Mucosa of descending colon (tissue), 3 donors: ENCODE results near the gene SUCLG2. TPM values are rescaled to one million over a fixed set of nuclear protein-coding genes. Genes with fewer than 3 reads are reported as not detected.
A peak's percentile ranks its signal among the peaks of the same experiment; 100 is the strongest.

Source experiments
- ATAC-seq: fragments of 200-7000 bp; cut with Tn5 transposase; one replicate; pipeline ENCODE4 v1.9.1; 2020; ENCODE audit warnings: mild to moderate bottlenecking, moderate library complexity
- DNase-seq, 3 donors: peaks; one replicate each; pipeline ENCODE4 v3.0.0-alpha.2; 2020
- H3K36me3 ChIP-seq: fragments of 200-600 bp; one replicate; pipeline ENCODE4 v1.8.0; 2021; ENCODE audit warnings: low read depth, mild to moderate bottlenecking
- H3K4me1 ChIP-seq: fragments of 200-600 bp; one replicate; pipeline ENCODE4 v1.8.0; 2021; ENCODE audit warnings: low read depth, mild to moderate bottlenecking
- H3K4me3 ChIP-seq: fragments of 200-600 bp; one replicate; pipeline ENCODE4 v1.8.0; 2021; ENCODE audit warnings: mild to moderate bottlenecking
- H3K9me3 ChIP-seq: fragments of 200-600 bp; one replicate; pipeline ENCODE4 v1.8.0; 2021; ENCODE audit warnings: mild to moderate bottlenecking
- intact Hi-C, 2 donors: fragments of 100-400 bp; cut with DNase I in 1 of 2; cut with micrococcal nuclease in 1 of 2; formaldehyde crosslinking; loops; one replicate each; pipeline versions ENCODE4 v1.11.0 to v1.11.1; 2022; cut with DNase I, micrococcal nuclease
- total RNA-seq, 3 donors: library from RNA; stranded (reverse); fragmentation: NEBNext Ultra II Directional in 2 of 3; extraction: Animal tissue kit (Norgen Biotek cat#: 25700) in 2 of 3; gene quantifications; one replicate each; pipeline versions ENCODE4 v1.2.1 to v1.2.4, GENCODE V29; 2021 to 2023
- TF ChIP-seq, protein P1 (sequence below): fragments of 200-600 bp; IDR thresholded peaks from one replicate; pipeline ENCODE4 v1.8.0; 2022; ENCODE audit warnings: antibody characterized with exemption, mild to moderate bottlenecking
- donor health status: DM: no; HTN: no; CAD: no; lungs with moderate emphysema.
- donor health status: DM: no; HTN: no; CAD: no.
- donor health status: DM: no; HTN: yes; CAD: no.

SUCLG2 gene
- total RNA-seq, 3 donors from 2014 or later, result 136 to 238 (median 153) TPM

DNA sequence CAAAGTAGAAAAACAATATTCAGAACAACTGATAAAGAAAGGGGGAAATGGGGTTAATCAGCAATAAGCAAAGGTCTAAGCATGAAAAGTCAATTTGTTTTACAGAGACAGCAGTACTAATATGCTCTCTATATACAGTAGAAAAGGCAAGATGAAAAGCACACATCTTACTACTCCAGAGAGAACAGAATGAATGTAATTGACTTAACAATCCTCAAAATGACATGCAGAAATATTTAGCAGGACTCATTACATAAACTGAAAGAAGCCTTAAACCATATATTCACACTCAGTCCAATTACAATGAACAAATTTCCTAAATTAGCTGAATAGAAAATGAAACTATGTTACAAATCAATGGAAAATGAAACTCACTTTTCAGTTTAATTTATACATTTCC lies 319.8 kb downstream of the SUCLG2 start:
- Histone ChIP-seq H3K4me3 (no peak overlapping the region), H3K36me3 (no peaks in the 10 kb centered on the region), H3K4me1 (no peaks in the 10 kb centered on the region), H3K9me3 (peaks cover 5% of the 10 kb centered on the region)
- intact Hi-C loops, result no loop called here
- ATAC-seq, result no peak
- DNase-seq, result no peak
- TF ChIP-seq, protein P1, sequence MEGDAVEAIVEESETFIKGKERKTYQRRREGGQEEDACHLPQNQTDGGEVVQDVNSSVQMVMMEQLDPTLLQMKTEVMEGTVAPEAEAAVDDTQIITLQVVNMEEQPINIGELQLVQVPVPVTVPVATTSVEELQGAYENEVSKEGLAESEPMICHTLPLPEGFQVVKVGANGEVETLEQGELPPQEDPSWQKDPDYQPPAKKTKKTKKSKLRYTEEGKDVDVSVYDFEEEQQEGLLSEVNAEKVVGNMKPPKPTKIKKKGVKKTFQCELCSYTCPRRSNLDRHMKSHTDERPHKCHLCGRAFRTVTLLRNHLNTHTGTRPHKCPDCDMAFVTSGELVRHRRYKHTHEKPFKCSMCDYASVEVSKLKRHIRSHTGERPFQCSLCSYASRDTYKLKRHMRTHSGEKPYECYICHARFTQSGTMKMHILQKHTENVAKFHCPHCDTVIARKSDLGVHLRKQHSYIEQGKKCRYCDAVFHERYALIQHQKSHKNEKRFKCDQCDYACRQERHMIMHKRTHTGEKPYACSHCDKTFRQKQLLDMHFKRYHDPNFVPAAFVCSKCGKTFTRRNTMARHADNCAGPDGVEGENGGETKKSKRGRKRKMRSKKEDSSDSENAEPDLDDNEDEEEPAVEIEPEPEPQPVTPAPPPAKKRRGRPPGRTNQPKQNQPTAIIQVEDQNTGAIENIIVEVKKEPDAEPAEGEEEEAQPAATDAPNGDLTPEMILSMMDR, result no peak

DNA sequence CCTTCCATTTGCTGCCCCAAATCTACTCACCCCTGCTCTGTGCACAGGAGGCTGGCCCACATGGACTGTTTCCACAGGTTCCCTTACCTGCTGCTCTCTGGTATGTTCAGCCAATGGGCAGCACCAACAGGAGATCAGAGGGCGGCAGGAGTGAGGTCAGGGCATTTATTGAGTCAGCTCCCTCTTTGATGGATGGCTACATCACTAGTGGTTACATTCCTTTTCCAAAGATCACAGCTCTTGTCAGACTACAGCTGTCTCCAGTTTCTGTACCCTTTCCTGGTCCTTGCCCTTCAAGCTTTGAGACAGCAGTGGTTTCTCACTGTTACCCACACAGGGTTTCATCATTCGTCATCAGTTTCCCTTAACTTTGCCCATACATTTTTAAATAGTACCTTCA lies 325.1 kb downstream of the SUCLG2 start:
- intact Hi-C loops, result no loop called here
- TF ChIP-seq, protein P1, result no peak
- Histone ChIP-seq H3K4me1 (no peaks in the 10 kb centered on the region), H3K36me3 (no peaks in the 10 kb centered on the region), H3K9me3 (no peaks in the 10 kb centered on the region), H3K4me3 (no peak overlapping the region)
- ATAC-seq, result no peak
- DNase-seq, result no peak

DNA sequence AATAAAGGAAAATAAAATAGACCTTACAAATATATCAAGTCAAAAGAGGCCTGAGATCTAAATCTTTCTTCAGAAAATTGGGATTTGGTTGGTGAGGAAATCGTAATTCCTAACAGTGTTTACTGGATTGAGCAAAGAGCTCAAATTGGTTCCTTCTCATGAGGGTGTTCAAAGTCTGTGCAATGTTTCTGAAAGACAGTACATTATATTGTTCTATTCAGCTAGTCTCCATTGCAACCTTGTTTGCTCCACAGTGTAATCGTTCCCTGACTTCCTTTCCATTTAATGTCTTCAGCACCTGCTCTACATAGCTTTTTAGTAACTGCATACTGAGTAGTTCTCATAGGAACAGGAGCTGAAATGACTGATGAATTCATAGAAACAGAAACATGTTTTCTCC lies 326.8 kb downstream of the SUCLG2 start:
- DNase-seq (no peak), ATAC-seq (no peak)
- intact Hi-C loops, result no loop called here
- Histone ChIP-seq H3K9me3 (no peaks in the 10 kb centered on the region), H3K4me3 (no peak overlapping the region), H3K4me1 (no peaks in the 10 kb centered on the region), H3K36me3 (no peaks in the 10 kb centered on the region)
- TF ChIP-seq, protein P1, result no peak

DNA sequence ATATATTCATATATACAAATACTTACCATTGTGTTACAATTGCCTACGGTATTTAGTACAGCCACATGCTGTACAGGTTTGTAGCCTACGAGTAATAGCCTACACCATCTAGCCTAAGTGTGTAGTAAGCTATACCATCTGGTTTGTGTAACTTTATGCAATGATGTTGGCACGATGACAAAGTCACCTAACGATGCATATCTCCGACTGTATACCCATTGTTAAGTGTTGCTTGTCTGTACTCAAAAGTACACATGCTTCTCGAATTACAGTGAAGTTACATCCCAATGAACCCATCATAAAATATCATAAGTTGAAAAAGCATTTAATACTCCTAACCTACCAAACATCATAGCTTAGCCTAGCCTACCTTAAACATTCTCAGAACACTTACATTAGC lies 329.2 kb downstream of the SUCLG2 start:
- Histone ChIP-seq H3K4me3 (no peak overlapping the region), H3K9me3 (no peaks in the 10 kb centered on the region), H3K4me1 (no peaks in the 10 kb centered on the region), H3K36me3 (no peaks in the 10 kb centered on the region)
- ATAC-seq (peak; percentile 43), DNase-seq (peak in 1 of 3 donors; percentile 4)
- intact Hi-C loops, result no loop called here
- TF ChIP-seq, protein P1, result no peak
